Adrenal gland (tissue), 5 donors: ENCODE measurements around the gene GALNT18.

Experiments
- POLR2A ChIP-seq, 2 donors: fragments of 450-650 bp; IDR thresholded peaks; one replicate each; pipeline ENCODE4 v1.6.1; 2017; ENCODE audit warnings: antibody characterized with exemption in 2 of 2, mild to moderate bottlenecking in 2 of 2, moderate library complexity in 1 of 2
- TF ChIP-seq, protein P1 (sequence below), 6 experiments: fragments of 450-650 bp in 4 of 6; fragments of 200-600 bp in 2 of 6; sonication (generic) in 1 of 6; IDR thresholded peaks; 1 replicate in 5 of 6; 2 replicates in 1 of 6; pipeline versions ENCODE4 v1.5.1 to v1.8.0; 2016 to 2021; ENCODE audit warnings: antibody characterized with exemption in 6 of 6, mild to moderate bottlenecking in 2 of 6, moderate library complexity in 1 of 6
- donor health status: DM: no; HTN: no; CAD: no.

DNA sequence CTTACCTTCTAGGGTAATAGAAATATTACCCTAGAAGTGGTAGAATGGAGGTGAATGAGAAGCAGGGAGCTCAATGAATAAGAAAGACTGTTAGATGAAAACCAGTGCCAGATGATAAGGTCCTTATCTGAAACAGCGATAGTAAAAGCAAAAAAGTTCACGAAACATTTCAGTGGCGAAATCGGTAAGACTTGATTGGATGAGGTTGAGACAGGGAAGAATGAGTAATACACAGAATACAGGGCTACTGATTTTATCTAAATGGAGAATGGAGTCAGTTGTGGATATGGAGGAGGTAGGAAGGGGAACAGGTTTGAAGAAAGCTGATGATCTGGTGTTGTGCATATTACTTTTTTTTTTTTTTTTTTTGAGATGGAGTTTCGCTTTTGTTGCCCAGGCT is 96.5 kb downstream of the GALNT18 start:
- TF ChIP-seq POLR2A (IDR thresholded peaks at IDR 0.05), result no peak
- TF ChIP-seq, protein P1, sequence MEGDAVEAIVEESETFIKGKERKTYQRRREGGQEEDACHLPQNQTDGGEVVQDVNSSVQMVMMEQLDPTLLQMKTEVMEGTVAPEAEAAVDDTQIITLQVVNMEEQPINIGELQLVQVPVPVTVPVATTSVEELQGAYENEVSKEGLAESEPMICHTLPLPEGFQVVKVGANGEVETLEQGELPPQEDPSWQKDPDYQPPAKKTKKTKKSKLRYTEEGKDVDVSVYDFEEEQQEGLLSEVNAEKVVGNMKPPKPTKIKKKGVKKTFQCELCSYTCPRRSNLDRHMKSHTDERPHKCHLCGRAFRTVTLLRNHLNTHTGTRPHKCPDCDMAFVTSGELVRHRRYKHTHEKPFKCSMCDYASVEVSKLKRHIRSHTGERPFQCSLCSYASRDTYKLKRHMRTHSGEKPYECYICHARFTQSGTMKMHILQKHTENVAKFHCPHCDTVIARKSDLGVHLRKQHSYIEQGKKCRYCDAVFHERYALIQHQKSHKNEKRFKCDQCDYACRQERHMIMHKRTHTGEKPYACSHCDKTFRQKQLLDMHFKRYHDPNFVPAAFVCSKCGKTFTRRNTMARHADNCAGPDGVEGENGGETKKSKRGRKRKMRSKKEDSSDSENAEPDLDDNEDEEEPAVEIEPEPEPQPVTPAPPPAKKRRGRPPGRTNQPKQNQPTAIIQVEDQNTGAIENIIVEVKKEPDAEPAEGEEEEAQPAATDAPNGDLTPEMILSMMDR (IDR thresholded peaks at IDR 0.05), result no peak
